ENCODE data around the gene CPN1.

- TF ChIP-seq, protein P1, sequence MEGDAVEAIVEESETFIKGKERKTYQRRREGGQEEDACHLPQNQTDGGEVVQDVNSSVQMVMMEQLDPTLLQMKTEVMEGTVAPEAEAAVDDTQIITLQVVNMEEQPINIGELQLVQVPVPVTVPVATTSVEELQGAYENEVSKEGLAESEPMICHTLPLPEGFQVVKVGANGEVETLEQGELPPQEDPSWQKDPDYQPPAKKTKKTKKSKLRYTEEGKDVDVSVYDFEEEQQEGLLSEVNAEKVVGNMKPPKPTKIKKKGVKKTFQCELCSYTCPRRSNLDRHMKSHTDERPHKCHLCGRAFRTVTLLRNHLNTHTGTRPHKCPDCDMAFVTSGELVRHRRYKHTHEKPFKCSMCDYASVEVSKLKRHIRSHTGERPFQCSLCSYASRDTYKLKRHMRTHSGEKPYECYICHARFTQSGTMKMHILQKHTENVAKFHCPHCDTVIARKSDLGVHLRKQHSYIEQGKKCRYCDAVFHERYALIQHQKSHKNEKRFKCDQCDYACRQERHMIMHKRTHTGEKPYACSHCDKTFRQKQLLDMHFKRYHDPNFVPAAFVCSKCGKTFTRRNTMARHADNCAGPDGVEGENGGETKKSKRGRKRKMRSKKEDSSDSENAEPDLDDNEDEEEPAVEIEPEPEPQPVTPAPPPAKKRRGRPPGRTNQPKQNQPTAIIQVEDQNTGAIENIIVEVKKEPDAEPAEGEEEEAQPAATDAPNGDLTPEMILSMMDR (conservative IDR thresholded peaks at IDR 0.05; ENCODE audit: low read length): no peak
- no peak for TF ChIP-seq EZH2phosphoT487 (IDR thresholded peaks at IDR 0.05; ENCODE audit: borderline replicate concordance, low read depth, low read length)
These were observed 37.9 kb downstream of the CPN1 start for GRCh38 chr10:100043796-100044195.

Measured in OCI-LY7 (cell line).